Measurements from ENCODE around the gene RPS24. TPM values are rescaled to one million over a fixed set of nuclear protein-coding genes. Genes with fewer than 3 reads are reported as not detected.

The RPS24 gene
- total and polyA plus RNA-seq, 2 of the 13 experiments (the other 11 are each of a cell fraction or from before 2014, with no cell fraction given): 2,690 to 3,319 TPM

DNA sequence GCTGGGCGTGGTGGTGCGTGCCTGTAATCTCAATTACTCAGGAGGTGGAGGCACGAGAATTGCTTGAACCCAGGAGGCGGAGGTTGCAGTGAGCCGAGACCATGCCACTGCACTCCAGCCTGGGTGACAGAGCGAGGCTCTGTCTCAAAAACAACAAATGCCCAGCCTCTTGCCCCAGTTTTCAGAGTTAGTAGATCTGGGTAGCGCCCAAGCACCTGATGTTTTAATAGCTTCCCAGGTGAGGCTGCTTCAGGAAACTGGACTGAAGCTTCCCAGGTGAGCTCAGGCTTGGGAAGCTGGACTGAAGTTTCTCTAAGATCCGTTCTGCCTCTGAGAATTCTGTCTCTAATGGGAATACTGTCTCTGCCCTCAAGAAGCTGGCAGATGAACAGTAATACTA lies 12.2 kb downstream of the RPS24 start:
- H4K20me1 ChIP-seq (ENCODE audit: insufficient read depth, low read length): peaks cover 21% of the 10 kb centered on the region
- 99% methylated on average over 6 of the region's 8 CpGs for WGBS (ENCODE audit: low lambda C conversion rate)
- H3K4me1 ChIP-seq (ENCODE audit: insufficient read depth, low read length): peaks cover 28% of the 10 kb centered on the region
- in situ Hi-C loops (cut with HindIII; ENCODE audit: extremely low pct_ligation_motif_present, low pct_unique_long_range_greater_than_20kb): loop anchor here (5.0 kb wide), 1 partner anchor 121 kb away; no protein-coding TSS in a partner anchor
- no peaks in the 10 kb centered on the region for H3K9me3 ChIP-seq (ENCODE audit: low read length)
- H3K4me3 ChIP-seq (replicated peaks in 1 of 3; ENCODE audit: insufficient read depth in 1 of 3, low read depth in 2 of 3, low read length in 3 of 3): no peak overlapping the region
- intact Hi-C loops (cut with micrococcal nuclease; ENCODE audit: unreplicated experiment): loop anchor here (5.0 to 10.0 kb wide), 4 partner anchors 259 to 1151 kb away; no protein-coding TSS in a partner anchor
- TF ChIP-seq ZNF333 (CRISPR knock-in tag; IDR thresholded peaks at IDR 0.05; ENCODE audit: borderline replicate concordance): no peak
- no peak for TF ChIP-seq ZSCAN30 (CRISPR knock-in tag; IDR thresholded peaks at IDR 0.05)
- TF ChIP-seq, protein P1, sequence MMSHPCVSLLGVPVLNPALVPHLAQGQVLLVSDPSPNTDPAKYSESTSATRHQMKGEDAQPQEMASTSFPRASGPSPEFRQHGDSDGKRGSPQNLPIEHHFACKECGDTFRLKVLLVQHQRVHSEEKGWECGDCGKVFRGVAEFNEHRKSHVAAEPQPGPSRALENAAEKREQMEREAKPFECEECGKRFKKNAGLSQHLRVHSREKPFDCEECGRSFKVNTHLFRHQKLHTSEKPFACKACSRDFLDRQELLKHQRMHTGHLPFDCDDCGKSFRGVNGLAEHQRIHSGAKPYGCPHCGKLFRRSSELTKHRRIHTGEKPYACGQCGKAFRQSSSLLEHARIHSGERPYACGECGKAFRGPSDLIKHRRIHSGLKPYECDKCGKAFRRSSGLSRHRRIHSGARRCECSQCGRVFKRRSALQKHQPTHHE (CRISPR knock-in tag; IDR thresholded peaks at IDR 0.05; ENCODE audit: borderline replicate concordance): no peak
- TF ChIP-seq ZNF878 (CRISPR knock-in tag; IDR thresholded peaks at IDR 0.05): no peak
- TF ChIP-seq KDM1A (CRISPR knock-in tag; IDR thresholded peaks at IDR 0.05): no peak
- TF ChIP-seq IKZF4 (CRISPR knock-in tag; IDR thresholded peaks at IDR 0.05; ENCODE audit: borderline replicate concordance, low read depth, not compliant biosample characterization): no peak
- no peak for TF ChIP-seq SRSF4 (IDR thresholded peaks at IDR 0.05; ENCODE audit: low read depth, low read length, poor library complexity, severe bottlenecking)
- no peak for TF ChIP-seq ZNF616 (CRISPR knock-in tag; IDR thresholded peaks at IDR 0.05; ENCODE audit: low read depth)
- TF ChIP-seq RFXANK (CRISPR knock-in tag; IDR thresholded peaks at IDR 0.05): no peak
- TF ChIP-seq ZNF547 (CRISPR knock-in tag; IDR thresholded peaks at IDR 0.05): no peak
- no peak for TF ChIP-seq ZNF839 (CRISPR knock-in tag; IDR thresholded peaks at IDR 0.05; ENCODE audit: borderline replicate concordance)
- TF ChIP-seq NFKB2 (CRISPR knock-in tag; IDR thresholded peaks at IDR 0.05; ENCODE audit: borderline replicate concordance): no peak
- no peak for TF ChIP-seq AKAP8 (CRISPR knock-in tag; IDR thresholded peaks at IDR 0.05)
- TF ChIP-seq POLR2A (IDR thresholded peaks at IDR 0.05; ENCODE audit: insufficient read depth in 1 of 2, low read depth in 2 of 2, low read length in 2 of 2): no peak
- TF ChIP-seq, protein P2, sequence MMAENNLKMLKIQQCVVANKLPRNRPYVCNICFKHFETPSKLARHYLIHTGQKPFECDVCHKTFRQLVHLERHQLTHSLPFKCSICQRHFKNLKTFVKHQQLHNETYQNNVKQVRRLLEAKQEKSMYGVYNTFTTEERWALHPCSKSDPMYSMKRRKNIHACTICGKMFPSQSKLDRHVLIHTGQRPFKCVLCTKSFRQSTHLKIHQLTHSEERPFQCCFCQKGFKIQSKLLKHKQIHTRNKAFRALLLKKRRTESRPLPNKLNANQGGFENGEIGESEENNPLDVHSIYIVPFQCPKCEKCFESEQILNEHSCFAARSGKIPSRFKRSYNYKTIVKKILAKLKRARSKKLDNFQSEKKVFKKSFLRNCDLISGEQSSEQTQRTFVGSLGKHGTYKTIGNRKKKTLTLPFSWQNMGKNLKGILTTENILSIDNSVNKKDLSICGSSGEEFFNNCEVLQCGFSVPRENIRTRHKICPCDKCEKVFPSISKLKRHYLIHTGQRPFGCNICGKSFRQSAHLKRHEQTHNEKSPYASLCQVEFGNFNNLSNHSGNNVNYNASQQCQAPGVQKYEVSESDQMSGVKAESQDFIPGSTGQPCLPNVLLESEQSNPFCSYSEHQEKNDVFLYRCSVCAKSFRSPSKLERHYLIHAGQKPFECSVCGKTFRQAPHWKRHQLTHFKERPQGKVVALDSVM (CRISPR knock-in tag; IDR thresholded peaks at IDR 0.05): no peak
- TF ChIP-seq, protein P3, sequence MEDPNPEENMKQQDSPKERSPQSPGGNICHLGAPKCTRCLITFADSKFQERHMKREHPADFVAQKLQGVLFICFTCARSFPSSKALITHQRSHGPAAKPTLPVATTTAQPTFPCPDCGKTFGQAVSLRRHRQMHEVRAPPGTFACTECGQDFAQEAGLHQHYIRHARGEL (CRISPR knock-in tag; IDR thresholded peaks at IDR 0.05): no peak
- TF ChIP-seq EHMT2 (IDR thresholded peaks at IDR 0.05; ENCODE audit: borderline replicate concordance, low read depth, low read length): no peak
- no peak for TF ChIP-seq TOE1 (CRISPR knock-in tag; IDR thresholded peaks at IDR 0.05)
- TF ChIP-seq ZNF510 (CRISPR knock-in tag; IDR thresholded peaks at IDR 0.05; ENCODE audit: low read depth): no peak
- POLR2A ChIA-PET: interaction anchor here (1.1 to 1.5 kb wide), 2 partner anchors 9 to 1024 kb away, joined by 3 to 4 read pairs; no protein-coding TSS in a partner anchor
- H2AFZ ChIP-seq (ENCODE audit: low read length): no peak overlapping the region
- FAIRE-seq: no peak
- H3K9ac ChIP-seq (ENCODE audit: insufficient read depth, low read depth, low read length): no peak overlapping the region
- no peaks in the 10 kb centered on the region for H3K79me2 ChIP-seq (ENCODE audit: insufficient read depth, low read length)
- H3K27ac ChIP-seq (ENCODE audit: extremely low read length, insufficient read depth, low read length): no peak overlapping the region
- DNase-seq (ENCODE audit: low spot score): no peak
- H3K4me2 ChIP-seq (ENCODE audit: low read depth, low read length): no peak overlapping the region
- no TSS peak for BruUV-seq (replicated peaks)
- H3K36me3 ChIP-seq (replicated peaks in 1 of 2; ENCODE audit: control insufficient read depth in 1 of 2, insufficient read depth in 2 of 2, low read length in 2 of 2): peaks cover 3 to 14% of the 10 kb centered on the region in 2 experiments; a peak in 4 of 5 replicates
- CTCF ChIA-PET (ENCODE audit: low intra/inter-chr PET ratio, low total read pairs): no interaction called here
- H3K27me3 ChIP-seq (ENCODE audit: control insufficient read depth in 1 of 2, insufficient read depth in 2 of 2, low read length in 2 of 2): no peaks in the 10 kb centered on the region
- no peak for ATAC-seq

All from HepG2 (cell line).